Myocyte (in vitro differentiated cells): ENCODE data around the gene BBLN. TPM values are rescaled to one million over a fixed set of nuclear protein-coding genes. Genes with fewer than 3 reads are reported as not detected.

ENCODE experiments used
- DNase-seq: peaks from one replicate; pipeline ENCODE4 v3.0.0-alpha.2; 2012; ENCODE audit warnings: low read depth
- total RNA-seq: library from RNA; depleted of rRNA; stranded (reverse); fragments of >200 nt; gene quantifications from 2 replicates; pipeline ENCODE4 v1.2.3, GENCODE V29; 2014

The BBLN gene
- total RNA-seq, 1 donor from 2014 or later: 286 TPM

GRCh38 chr9:128162215-128163026 is 2.4 kb downstream of the BBLN start:
- DNase-seq: peak; percentile 93

GRCh38 chr9:128163027-128163515 is 3.0 kb downstream of the BBLN start:
- peak; percentile 59 for DNase-seq

- DNase-seq: no peak
These were observed 3.6 kb downstream of the BBLN start for GRCh38 chr9:128163523-128164306.

- peak; percentile 46 for DNase-seq
These were observed 4.3 kb downstream of the BBLN start for GRCh38 chr9:128164307-128164885.

GRCh38 chr9:128166169-128166568 is 6.1 kb downstream of the BBLN start:
- no peak for DNase-seq

GRCh38 chr9:128167209-128167608 is 7.1 kb downstream of the BBLN start:
- no peak for DNase-seq

- peak; percentile 68 for DNase-seq
These were observed 8.8 kb downstream of the BBLN start for GRCh38 chr9:128168731-128169308.

- peak; percentile 69 for DNase-seq
These were observed 9.4 kb downstream of the BBLN start for GRCh38 chr9:128169492-128169891.

- peak; percentile 71 for DNase-seq
These were observed 9.9 kb downstream of the BBLN start for GRCh38 chr9:128169925-128170324.

GRCh38 chr9:128174062-128174461 is 14.0 kb downstream of the BBLN start:
- no peak for DNase-seq

GRCh38 chr9:128175102-128175563 is 15.1 kb downstream of the BBLN start:
- DNase-seq: no peak

- DNase-seq: peak; percentile 26
These were observed 15.7 kb downstream of the BBLN start for GRCh38 chr9:128175726-128176125.

- no peak for DNase-seq
These were observed 18.9 kb downstream of the BBLN start for GRCh38 chr9:128178806-128179431.

GRCh38 chr9:128180001-128180400 is 19.9 kb downstream of the BBLN start:
- DNase-seq: no peak

GRCh38 chr9:128180447-128180846 is 20.4 kb downstream of the BBLN start:
- DNase-seq: no peak

GRCh38 chr9:128181480-128181879 is 21.4 kb downstream of the BBLN start:
- DNase-seq: peak; percentile 34

GRCh38 chr9:128182893-128183588 is 23.0 kb downstream of the BBLN start:
- no peak for DNase-seq

- DNase-seq: no peak
These were observed 26.2 kb downstream of the BBLN start for GRCh38 chr9:128185979-128186965.

- DNase-seq: no peak
These were observed 27.3 kb downstream of the BBLN start for GRCh38 chr9:128187361-128187760.
